Measurements from ENCODE around the gene ITSN1.
A peak's percentile ranks its signal among the peaks of the same experiment; 100 is the strongest.

- peak; percentile 48 for TF ChIP-seq FOXP2 (optimal IDR thresholded peaks at IDR 0.05; ENCODE audit: borderline replicate concordance, extremely low read depth, extremely low read length, insufficient read depth)
- TF ChIP-seq POLR2AphosphoS5 (IDR thresholded peaks at IDR 0.05; ENCODE audit: low read depth, low read length), result no peak
- TF ChIP-seq, protein P1, sequence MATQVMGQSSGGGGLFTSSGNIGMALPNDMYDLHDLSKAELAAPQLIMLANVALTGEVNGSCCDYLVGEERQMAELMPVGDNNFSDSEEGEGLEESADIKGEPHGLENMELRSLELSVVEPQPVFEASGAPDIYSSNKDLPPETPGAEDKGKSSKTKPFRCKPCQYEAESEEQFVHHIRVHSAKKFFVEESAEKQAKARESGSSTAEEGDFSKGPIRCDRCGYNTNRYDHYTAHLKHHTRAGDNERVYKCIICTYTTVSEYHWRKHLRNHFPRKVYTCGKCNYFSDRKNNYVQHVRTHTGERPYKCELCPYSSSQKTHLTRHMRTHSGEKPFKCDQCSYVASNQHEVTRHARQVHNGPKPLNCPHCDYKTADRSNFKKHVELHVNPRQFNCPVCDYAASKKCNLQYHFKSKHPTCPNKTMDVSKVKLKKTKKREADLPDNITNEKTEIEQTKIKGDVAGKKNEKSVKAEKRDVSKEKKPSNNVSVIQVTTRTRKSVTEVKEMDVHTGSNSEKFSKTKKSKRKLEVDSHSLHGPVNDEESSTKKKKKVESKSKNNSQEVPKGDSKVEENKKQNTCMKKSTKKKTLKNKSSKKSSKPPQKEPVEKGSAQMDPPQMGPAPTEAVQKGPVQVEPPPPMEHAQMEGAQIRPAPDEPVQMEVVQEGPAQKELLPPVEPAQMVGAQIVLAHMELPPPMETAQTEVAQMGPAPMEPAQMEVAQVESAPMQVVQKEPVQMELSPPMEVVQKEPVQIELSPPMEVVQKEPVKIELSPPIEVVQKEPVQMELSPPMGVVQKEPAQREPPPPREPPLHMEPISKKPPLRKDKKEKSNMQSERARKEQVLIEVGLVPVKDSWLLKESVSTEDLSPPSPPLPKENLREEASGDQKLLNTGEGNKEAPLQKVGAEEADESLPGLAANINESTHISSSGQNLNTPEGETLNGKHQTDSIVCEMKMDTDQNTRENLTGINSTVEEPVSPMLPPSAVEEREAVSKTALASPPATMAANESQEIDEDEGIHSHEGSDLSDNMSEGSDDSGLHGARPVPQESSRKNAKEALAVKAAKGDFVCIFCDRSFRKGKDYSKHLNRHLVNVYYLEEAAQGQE (IDR thresholded peaks at IDR 0.05; ENCODE audit: insufficient read depth in 1 of 2, low read depth in 2 of 2, low read length in 2 of 2), result no peak
Measured at GRCh38 chr21:33801424-33802405, 159.4 kb downstream of the ITSN1 start.

Measured in PFSK-1 (cell line).